Measurements from ENCODE around the gene ACBD6.

DNA sequence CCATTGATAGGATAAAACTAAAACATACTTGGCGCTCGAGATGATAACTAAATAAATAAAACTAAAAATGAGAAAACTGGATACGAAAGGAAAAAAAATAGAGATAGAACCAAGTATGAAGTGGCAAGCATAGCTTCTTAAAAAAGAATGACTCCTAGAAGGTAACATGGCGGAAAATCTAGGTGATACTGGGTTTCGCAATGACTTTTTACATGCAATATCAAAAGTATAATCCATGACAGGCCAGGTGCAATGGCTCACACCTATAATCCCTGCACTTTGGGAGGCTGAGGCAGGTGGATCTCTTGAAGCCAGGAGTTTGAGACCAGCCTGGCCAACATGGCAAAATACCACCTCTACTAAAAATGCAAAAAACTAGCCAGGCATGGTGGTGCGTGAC is 70.7 kb downstream of the ACBD6 start:
- no peak for TF ChIP-seq CTCF (IDR thresholded peaks at IDR 0.05; ENCODE audit: low read length)
- no peak for TF ChIP-seq EZH2 (IDR thresholded peaks at IDR 0.05; ENCODE audit: borderline replicate concordance, low read length)
